GM12865 (cell line): Measurements from ENCODE around the gene FAM89A.
"Not testable (repeated sequence)": the region's sequence is repeated elsewhere in the genome, so short reads cannot be mapped to it uniquely, and the experiment has no call there.

Source experiments
- DNase-seq: peaks from one replicate; pipeline ENCODE4 v3.0.0; 2010; ENCODE audit warnings: low read depth
- H3K4me3 ChIP-seq: 2 replicates; pipeline ENCODE4 v1.5.1; 2011; ENCODE audit warnings: mild to moderate bottlenecking, low read depth, low read length, control low read depth
- CTCF ChIP-seq: IDR thresholded peaks from 2 replicates; pipeline ENCODE4 v1.5.1; 2011; ENCODE audit warnings: low read length, control low read depth, low read depth, inconsistent platforms; ENCODE audit not compliant: insufficient read depth; ENCODE audit errors: missing control alignments

Gene FAM89A

GRCh38 chr1:231039161-231040018 is 664 bp downstream of the FAM89A start:
- peak overlapping the region; percentile 47 for H3K4me3 ChIP-seq
- peak; percentile 8 for DNase-seq
- TF ChIP-seq CTCF = no peak

DNA sequence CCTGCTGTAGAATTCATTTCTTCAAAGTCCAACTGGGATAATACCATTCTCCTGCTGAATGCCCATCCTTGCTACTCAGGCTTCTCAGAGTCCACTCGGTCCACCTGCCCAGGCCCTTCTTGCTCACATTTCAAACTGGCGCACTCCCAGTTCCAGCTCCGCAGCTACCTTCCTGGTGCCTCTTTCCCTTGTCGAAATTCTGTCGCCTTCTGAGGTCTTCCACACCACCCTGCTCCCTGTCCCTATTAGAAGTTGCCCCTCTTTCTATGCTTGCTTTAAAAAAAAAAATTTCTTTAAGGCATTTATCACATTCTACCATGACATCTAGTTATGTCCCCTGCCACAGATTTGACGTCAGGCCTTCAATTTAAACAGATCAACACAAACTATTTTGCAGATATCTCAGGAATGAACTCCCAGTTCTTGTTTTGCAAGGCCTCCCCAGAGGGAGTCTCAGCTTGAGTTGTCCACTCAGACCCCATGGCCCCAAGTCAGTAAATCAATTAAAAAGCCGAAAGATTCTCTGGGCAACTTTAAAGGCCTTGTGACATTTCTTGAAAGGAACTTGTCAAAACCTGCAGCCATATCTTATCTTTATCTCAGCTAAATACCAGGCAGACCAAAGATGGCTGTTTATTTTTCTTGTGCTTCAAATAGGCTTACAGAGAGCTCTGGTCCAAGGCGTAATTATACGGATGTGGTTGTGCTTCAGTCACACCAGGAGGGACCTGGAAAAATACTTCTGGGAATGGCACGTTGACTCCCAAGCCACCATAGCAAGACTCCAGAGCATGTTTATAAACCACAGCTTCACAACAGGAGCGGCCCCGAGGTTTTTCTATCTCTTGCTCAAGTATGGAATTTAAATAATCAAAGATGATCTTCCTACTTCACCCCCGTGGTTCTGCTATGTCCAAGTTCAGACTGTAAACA is 2.2 kb downstream of the FAM89A start:
- H3K4me3 ChIP-seq = no peak overlapping the region
- TF ChIP-seq CTCF = no peak
- no peak for DNase-seq

- no peak for DNase-seq
- no peak for TF ChIP-seq CTCF
- no peak overlapping the region for H3K4me3 ChIP-seq
Measured at GRCh38 chr1:231036416-231036815, 3.6 kb downstream of the FAM89A start.

GRCh38 chr1:231035799-231036198 is 4.3 kb downstream of the FAM89A start:
- no peak for TF ChIP-seq CTCF
- H3K4me3 ChIP-seq = no peak overlapping the region
- no peak for DNase-seq

DNA sequence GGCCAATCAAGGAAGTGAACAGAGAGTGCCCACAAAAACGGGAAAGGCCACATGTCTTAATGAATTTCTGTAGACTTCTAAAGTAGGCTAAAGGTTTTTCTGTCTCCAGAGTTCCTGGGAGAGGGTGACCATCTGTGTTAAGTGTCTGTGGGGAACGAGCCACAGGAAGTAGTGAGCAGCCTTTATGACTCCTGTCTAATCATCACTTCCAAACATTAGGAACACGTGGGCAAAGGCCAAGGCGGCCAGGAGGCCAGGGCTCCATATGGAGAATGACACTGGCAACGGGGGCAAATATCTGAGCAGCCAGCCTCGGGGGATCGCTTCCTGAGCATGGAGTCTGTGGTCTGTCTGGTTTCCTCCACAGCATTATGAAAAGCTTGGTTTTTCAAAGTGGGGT is 7.1 kb downstream of the FAM89A start:
- H3K4me3 ChIP-seq = no peak overlapping the region
- TF ChIP-seq CTCF = no peak
- no peak for DNase-seq

- no peak for DNase-seq
- H3K4me3 ChIP-seq = no peak overlapping the region
- TF ChIP-seq CTCF = no peak
Measured at GRCh38 chr1:231029841-231030240, 10.2 kb downstream of the FAM89A start.

- H3K4me3 ChIP-seq, DNase-seq: not testable (repeated sequence)
Measured at GRCh38 chr1:231029247-231029646, 10.8 kb downstream of the FAM89A start.
